ENCODE results near the gene SLC8A2. TPM values are rescaled to one million over a fixed set of nuclear protein-coding genes. Genes with fewer than 3 reads are reported as not detected.

Gene SLC8A2
- polyA plus RNA-seq, 3 donors from 2014 or later, result not detected

DNA sequence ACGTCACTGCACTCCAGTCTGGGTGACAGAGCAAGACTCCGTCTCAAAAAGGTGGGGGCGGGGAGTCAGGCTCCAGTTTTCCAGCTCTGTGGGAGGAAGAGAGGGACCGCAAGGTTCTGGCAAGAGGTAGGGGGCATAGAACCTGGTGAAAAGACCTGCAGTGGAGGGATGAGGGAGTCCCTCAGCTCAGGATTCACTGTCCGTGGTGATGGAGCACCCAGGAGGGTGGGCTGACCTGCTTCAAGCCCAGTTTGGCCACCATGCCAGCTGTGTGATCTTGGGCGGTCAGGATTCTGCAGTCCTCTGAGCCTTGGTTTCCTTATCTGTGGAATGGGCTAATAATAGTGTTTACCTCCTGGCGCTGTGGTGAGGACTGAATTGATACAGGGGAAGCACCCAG, 21.2 kb downstream of the SLC8A2 start:
- Mint-ChIP-seq H3K27ac (no peak overlapping the region), H3K27me3 (ENCODE audit: low read depth in 3 of 3) (peaks cover 15 to 27% (median 18%) of the 10 kb centered on the region in 3 donors), H3K4me3 (no peak overlapping the region), H3K4me1 (peaks cover 25% of the 10 kb centered on the region in 2 donors), H3K9me3 (peaks cover 0 to 6% (median 1%) of the 10 kb centered on the region in 6 donors), H3K36me3 (no peaks in the 10 kb centered on the region)
- DNase-seq, result no peak

DNA sequence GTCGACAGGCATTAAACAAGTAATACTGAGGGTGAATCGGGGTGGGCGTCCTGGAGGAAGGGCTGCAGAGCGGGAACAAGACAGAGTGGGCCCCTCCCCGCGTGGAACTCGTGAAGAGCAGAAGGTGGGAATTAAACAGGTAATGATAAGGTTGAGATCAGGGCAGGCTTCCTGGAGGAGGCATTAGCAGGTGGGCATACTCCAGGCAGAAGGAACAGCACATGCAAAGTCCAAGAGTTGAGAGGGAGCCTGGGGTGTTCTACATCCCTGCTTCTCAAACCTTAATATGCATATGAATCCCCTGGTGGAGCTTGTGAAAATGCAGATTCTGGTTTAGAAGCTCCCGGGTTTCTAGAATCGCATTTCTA, 23.3 kb downstream of the SLC8A2 start:
- no peak overlapping the region for H3K27ac Mint-ChIP-seq
- H3K9me3 Mint-ChIP-seq, result peaks cover 0 to 4% (median 0%) of the 10 kb centered on the region in 6 donors
- peaks cover 44 to 47% of the 10 kb centered on the region in 2 donors for H3K4me1 Mint-ChIP-seq
- DNase-seq, result no peak
- no peaks in the 10 kb centered on the region for H3K36me3 Mint-ChIP-seq
- H3K27me3 Mint-ChIP-seq (ENCODE audit: low read depth in 3 of 3), result peaks cover 18 to 32% (median 20%) of the 10 kb centered on the region in 3 donors
- peak overlapping the region in 4 of 5 donors; percentile 14 to 57 (median 36) for H3K4me3 Mint-ChIP-seq

DNA sequence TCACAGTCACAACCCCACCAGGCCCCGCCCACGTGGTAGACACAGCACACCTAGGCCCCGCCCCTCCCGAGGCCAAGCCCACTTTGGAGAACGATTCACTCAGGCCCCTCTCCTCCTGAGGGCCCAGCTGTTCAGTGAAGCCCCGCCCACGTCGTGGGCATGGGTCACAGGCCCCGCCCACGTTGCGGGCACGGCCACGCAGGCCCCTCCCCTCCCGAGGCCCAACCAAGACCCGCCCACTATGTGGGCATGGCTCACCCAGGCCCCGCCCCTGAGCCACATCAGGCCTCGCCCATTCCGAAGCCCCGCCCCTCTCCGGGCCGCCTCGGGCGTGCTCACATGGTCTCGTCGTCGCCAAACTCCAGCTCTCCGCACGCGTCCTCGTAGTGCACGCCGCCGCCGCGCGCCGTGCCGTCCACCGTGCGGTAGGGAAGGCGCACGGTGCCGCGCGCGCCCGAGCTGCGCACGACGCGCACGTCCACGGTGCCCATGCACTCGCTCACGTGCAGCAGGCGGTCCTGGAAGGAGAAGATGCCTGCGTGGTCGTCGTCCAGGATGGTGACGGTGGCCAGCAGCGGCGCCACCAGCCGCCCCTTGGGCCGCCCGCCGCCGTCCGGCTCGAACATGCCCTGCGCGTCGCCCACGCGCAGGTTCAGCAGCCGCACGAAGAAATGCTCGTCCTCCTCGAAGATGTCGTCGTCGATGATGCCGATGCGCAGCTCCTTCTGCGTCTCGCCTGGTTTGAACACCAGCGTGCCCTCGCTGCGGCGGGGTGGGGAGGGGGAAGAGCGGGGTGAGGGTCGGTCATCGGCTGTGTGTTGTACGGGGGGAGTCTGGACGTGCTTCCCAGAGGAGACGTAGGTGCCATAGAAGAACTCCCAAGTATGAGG, 24.0 kb downstream of the SLC8A2 start:
- peaks cover 50 to 52% of the 10 kb centered on the region in 2 donors for H3K4me1 Mint-ChIP-seq
- H3K36me3 Mint-ChIP-seq, result no peaks in the 10 kb centered on the region
- H3K4me3 Mint-ChIP-seq, result peak overlapping the region in 4 of 5 donors; percentile 21 to 63 (median 52)
- DNase-seq, result peak; percentile 49 to 58 (median 55)
- peaks cover 0 to 4% (median 0%) of the 10 kb centered on the region in 6 donors for H3K9me3 Mint-ChIP-seq
- H3K27me3 Mint-ChIP-seq (ENCODE audit: low read depth in 3 of 3), result peaks cover 18 to 36% (median 20%) of the 10 kb centered on the region in 3 donors
- H3K27ac Mint-ChIP-seq, result peak overlapping the region in 1 of 6 donors; percentile 64

DNA sequence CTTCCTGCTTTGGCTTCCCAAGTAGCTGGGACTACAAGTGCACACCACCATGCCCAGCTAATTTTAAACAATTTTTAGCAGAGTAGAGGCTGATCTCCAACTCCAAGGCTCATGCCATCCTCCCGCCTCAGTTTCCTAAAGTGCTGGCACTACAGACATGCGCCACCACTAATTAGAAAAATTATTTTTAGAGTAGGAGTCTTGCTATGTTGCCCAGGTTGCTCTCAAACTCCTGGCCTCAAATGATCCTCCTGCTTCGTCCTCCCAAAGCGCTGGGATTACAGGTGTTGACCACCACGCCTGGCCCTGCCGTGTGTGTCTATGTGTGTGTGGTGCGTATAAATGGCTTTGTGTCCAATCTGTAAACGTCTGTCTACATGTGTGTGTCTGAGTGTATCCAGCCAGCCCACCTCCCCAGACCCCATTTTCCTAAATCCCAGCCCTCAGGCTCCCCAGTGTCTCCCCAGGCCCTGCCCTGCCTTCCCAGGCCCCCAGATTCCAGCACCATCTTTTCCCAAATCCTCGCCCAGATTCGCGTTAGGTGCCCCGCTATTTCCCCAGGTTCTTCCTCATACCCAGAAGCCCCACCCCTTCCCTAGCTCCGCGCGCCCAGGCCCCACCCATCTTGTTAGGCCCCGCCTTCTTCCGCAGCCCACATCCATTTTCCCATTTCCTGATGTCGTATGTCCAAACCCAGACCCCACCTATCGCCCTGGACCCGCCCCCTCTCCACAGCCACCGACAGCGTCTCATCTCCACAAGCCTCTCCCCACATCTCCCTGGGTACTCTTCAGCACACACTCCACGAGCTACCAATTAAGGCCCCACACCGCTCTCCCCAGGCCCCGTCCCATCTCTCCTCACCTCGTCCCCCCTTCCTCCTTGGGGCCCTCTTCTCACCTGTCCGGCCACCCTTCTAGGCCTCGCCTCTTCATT, 24.9 kb downstream of the SLC8A2 start:
- H3K4me1 Mint-ChIP-seq, result peaks cover 50 to 52% of the 10 kb centered on the region in 2 donors
- DNase-seq, result no peak
- H3K4me3 Mint-ChIP-seq, result peak overlapping the region; percentile 40 to 87 (median 78)
- H3K9me3 Mint-ChIP-seq, result peaks cover 0 to 4% (median 0%) of the 10 kb centered on the region in 6 donors
- H3K27me3 Mint-ChIP-seq (ENCODE audit: low read depth in 3 of 3), result peaks cover 18 to 41% (median 20%) of the 10 kb centered on the region in 3 donors
- H3K36me3 Mint-ChIP-seq, result no peaks in the 10 kb centered on the region
- peak overlapping the region in 3 of 6 donors; percentile 15 to 64 (median 21) for H3K27ac Mint-ChIP-seq

- peaks cover 50 to 52% of the 10 kb centered on the region in 2 donors for H3K4me1 Mint-ChIP-seq
- peak; percentile 42 to 61 (median 58) for DNase-seq
- H3K27me3 Mint-ChIP-seq (ENCODE audit: low read depth in 3 of 3), result peaks cover 19 to 45% (median 23%) of the 10 kb centered on the region in 3 donors
- H3K9me3 Mint-ChIP-seq, result peaks cover 0 to 4% (median 0%) of the 10 kb centered on the region in 6 donors
- peak overlapping the region in 2 of 6 donors; percentile 9 to 37 for H3K27ac Mint-ChIP-seq
- no peaks in the 10 kb centered on the region for H3K36me3 Mint-ChIP-seq
- peak overlapping the region; percentile 61 to 87 (median 79) for H3K4me3 Mint-ChIP-seq
Observed at GRCh38 chr19:47445937-47446402, 25.7 kb downstream of the SLC8A2 start.

DNA sequence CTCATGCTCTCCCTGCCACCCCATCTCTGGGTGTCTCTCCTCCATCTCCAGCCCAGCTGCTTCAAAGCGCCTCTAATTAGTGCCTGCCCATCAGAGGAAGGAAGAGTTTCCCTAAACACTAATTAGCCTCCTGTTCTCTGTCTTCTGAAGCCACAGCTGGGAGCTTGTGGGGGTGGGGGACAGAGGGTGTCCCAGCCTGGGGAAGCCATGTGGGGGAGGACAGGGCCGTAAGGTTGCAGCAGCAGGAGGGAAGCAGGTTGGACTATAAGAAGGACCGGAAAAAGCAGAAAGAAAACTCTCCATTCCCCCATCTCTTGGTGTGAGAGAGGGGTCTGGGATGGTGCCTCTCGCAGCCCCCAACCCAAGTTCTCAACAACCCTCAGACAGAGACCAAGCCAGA, 26.2 kb downstream of the SLC8A2 start:
- DNase-seq, result no peak
- Mint-ChIP-seq H3K27me3 (ENCODE audit: low read depth in 3 of 3) (peaks cover 19 to 46% (median 23%) of the 10 kb centered on the region in 3 donors), H3K4me1 (peaks cover 50 to 52% of the 10 kb centered on the region in 2 donors), H3K36me3 (no peaks in the 10 kb centered on the region), H3K27ac (peak overlapping the region in 2 of 6 donors; percentile 9 to 37), H3K4me3 (peak overlapping the region; percentile 61 to 87 (median 79)), H3K9me3 (peaks cover 0 to 4% (median 0%) of the 10 kb centered on the region in 6 donors)

GRCh38 chr19:47444388-47444821, 27.3 kb downstream of the SLC8A2 start:
- DNase-seq, result peak in 2 of 3 donors; percentile 24 to 29
- Mint-ChIP-seq H3K27ac (no peak overlapping the region), H3K4me3 (peak overlapping the region in 4 of 5 donors; percentile 51 to 61 (median 58)), H3K4me1 (peaks cover 50 to 52% of the 10 kb centered on the region in 2 donors), H3K27me3 (ENCODE audit: low read depth in 3 of 3) (peaks cover 19 to 46% (median 23%) of the 10 kb centered on the region in 3 donors), H3K36me3 (no peaks in the 10 kb centered on the region), H3K9me3 (peaks cover 0 to 4% (median 1%) of the 10 kb centered on the region in 6 donors)

- Mint-ChIP-seq H3K27ac (no peak overlapping the region), H3K9me3 (peaks cover 0 to 4% (median 1%) of the 10 kb centered on the region in 6 donors), H3K27me3 (ENCODE audit: low read depth in 3 of 3) (peaks cover 19 to 44% (median 23%) of the 10 kb centered on the region in 3 donors), H3K4me1 (peaks cover 48 to 49% of the 10 kb centered on the region in 2 donors), H3K4me3 (peak overlapping the region in 2 of 5 donors; percentile 14 to 61), H3K36me3 (no peaks in the 10 kb centered on the region)
- no peak for DNase-seq
Observed at GRCh38 chr19:47443331-47443730, 28.4 kb downstream of the SLC8A2 start.

DNA sequence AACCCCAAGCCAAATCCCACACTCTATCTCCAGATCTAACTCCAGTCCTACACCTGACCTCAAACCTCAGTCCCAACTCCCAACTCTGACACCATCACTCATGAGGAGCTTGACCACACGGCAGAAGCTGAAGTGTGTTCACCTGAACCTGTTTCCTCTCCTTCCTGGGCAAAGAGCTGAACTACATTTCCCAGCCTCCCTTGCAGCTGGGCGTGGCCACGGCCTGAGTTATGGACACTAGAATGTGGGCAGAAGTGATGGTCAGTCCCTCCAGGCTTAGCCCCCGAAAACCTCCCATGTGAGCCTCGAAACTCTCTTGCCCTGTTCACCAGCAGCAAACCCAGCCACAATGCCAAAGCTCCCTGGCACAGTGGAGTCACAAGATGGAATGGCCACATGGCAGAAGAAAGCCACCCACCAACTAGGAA, 32.9 kb downstream of the SLC8A2 start:
- no peaks in the 10 kb centered on the region for H3K36me3 Mint-ChIP-seq
- peaks cover 0 to 2% (median 0%) of the 10 kb centered on the region in 6 donors for H3K9me3 Mint-ChIP-seq
- no peak overlapping the region for H3K27ac Mint-ChIP-seq
- no peak for DNase-seq
- peaks cover 16 to 17% of the 10 kb centered on the region in 2 donors for H3K4me1 Mint-ChIP-seq
- H3K4me3 Mint-ChIP-seq, result no peak overlapping the region
- peaks cover 8 to 36% (median 13%) of the 10 kb centered on the region in 3 donors for H3K27me3 Mint-ChIP-seq (ENCODE audit: low read depth in 3 of 3)

- peaks cover 9 to 27% (median 13%) of the 10 kb centered on the region in 3 donors for H3K27me3 Mint-ChIP-seq (ENCODE audit: low read depth in 3 of 3)
Observed at GRCh38 chr19:47437500-47437899, 34.2 kb downstream of the SLC8A2 start.

GRCh38 chr19:47436712-47437401, 34.8 kb downstream of the SLC8A2 start:
- Mint-ChIP-seq H3K27me3 (ENCODE audit: low read depth in 3 of 3) (peaks cover 12 to 24% (median 16%) of the 10 kb centered on the region in 3 donors), H3K36me3 (no peaks in the 10 kb centered on the region), H3K27ac (peak overlapping the region in 1 of 6 donors; percentile 2), H3K9me3 (peaks cover 0 to 2% (median 0%) of the 10 kb centered on the region in 6 donors), H3K4me1 (peaks cover 6 to 7% of the 10 kb centered on the region in 2 donors), H3K4me3 (no peak overlapping the region)
- peak; percentile 68 to 77 (median 71) for DNase-seq

More at GRCh38 chr19:47437500-47437899, 34.2 kb downstream of the SLC8A2 start:
- DNase-seq, result no peak
- Mint-ChIP-seq H3K4me1 (peaks cover 6 to 7% of the 10 kb centered on the region in 2 donors), H3K4me3 (no peak overlapping the region), H3K9me3 (peaks cover 0 to 2% (median 0%) of the 10 kb centered on the region in 6 donors), H3K27ac (no peak overlapping the region), H3K36me3 (no peaks in the 10 kb centered on the region)

- H3K9me3 Mint-ChIP-seq, result peaks cover 0 to 2% (median 0%) of the 10 kb centered on the region in 6 donors
- H3K4me1 Mint-ChIP-seq, result peaks cover 7 to 8% of the 10 kb centered on the region in 2 donors
- DNase-seq, result no peak
- no peak overlapping the region for H3K4me3 Mint-ChIP-seq
- no peak overlapping the region for H3K27ac Mint-ChIP-seq
- H3K36me3 Mint-ChIP-seq, result no peaks in the 10 kb centered on the region
- H3K27me3 Mint-ChIP-seq (ENCODE audit: low read depth in 3 of 3), result peaks cover 12 to 25% (median 21%) of the 10 kb centered on the region in 3 donors
Observed at GRCh38 chr19:47435883-47436417, 35.7 kb downstream of the SLC8A2 start.
